ENCODE results near the gene POLR3GL. TPM values are rescaled to one million over a fixed set of nuclear protein-coding genes. Genes with fewer than 3 reads are reported as not detected.
A peak's percentile ranks its signal among the peaks of the same experiment; 100 is the strongest.

POLR3GL gene, protein sequence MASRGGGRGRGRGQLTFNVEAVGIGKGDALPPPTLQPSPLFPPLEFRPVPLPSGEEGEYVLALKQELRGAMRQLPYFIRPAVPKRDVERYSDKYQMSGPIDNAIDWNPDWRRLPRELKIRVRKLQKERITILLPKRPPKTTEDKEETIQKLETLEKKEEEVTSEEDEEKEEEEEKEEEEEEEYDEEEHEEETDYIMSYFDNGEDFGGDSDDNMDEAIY
- total RNA-seq (2021) (8.5 and 11.6 TPM in 2 replicates), Bru-seq, nascent RNA (percentile 68 among the genes with signal in this experiment), BruChase-seq, experiment 1, labeled RNA remaining after a 2-hour chase (percentile 77 among the genes with signal in this experiment), BruChase-seq, experiment 2, labeled RNA remaining after a 6-hour chase (percentile 83 among the genes with signal in this experiment)
- long read RNA-seq, transcript POLR3GL-202 (8 exons, 1,165 nt): major isoform, 23 of 31 reads
- long read RNA-seq, partial matches to known transcripts: 4 of 31 reads
- long read RNA-seq, other reads (novel, unspliced or antisense): 2 of 31 reads

DNA sequence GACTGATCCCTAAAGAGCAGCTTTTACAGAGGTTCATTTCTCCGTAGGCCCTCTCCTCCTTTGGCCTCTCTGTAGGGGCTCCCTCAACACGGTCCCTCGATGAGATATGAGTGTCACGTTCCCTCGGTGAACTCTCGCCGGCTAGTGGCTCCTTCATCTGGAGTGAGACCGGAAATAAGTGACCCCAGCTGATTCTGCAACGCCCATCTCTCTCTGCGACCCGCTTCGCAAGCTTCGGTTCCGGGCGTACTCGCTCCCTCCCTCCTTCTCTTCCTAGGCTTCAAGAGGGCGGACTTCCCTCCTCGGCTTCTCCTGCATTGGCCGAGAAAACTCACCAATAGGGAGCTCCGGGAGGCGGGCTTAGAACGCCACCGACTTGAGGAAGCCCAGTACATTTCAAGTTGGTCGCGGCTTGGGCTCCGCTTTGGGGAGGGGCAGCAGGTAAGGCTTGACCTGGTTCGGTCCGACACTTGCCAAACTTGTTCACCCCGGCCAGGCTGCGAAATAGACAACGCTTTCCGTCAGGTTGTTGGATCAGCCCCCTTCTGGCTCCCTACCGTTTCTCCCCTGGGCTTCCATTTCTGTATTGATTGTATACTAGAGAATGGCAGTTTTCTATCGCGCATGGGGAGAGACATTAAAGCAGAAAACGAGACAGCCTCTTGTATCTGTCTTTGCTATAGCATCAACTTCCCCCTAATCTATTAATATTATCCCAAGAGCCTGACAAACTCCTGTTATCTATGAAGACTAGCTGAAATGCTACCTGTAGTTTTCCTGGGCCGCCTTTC lies at the start of gene POLR3GL, which contains the start of gene ANKRD34A:
Gene POLR3GL (plus strand): TSS at position 363 of the 791 bp plus-strand sequence. CDS start 10,176 bp downstream, outside the sequence.
Gene ANKRD34A (minus strand): TSS at position 248 of the 791 bp plus-strand sequence. CDS start 2,816 bp downstream, outside the sequence.
- peak; percentile 95 for DNase-seq (ENCODE audit: low spot score)
- no peaks in the 10 kb centered on the region for H3K27me3 ChIP-seq (replicated peaks; ENCODE audit: insufficient read depth, low read depth, low read length, poor library complexity)
- no peaks in the 10 kb centered on the region for H3K36me3 ChIP-seq (ENCODE audit: insufficient read depth, low read length, poor library complexity, severe bottlenecking)
- CTCF ChIA-PET: interaction anchor here (0.9 to 1.5 kb wide), 5 partner anchors 13 to 119 kb away, joined by 3 to 8 read pairs (median 3); partner anchors contain the start of gene NUDT17
- H3K27ac ChIP-seq (ENCODE audit: low read depth, low read length, poor library complexity, severe bottlenecking): peak within 1 kb of the TSS; percentile 78
- TSS peak; percentile 78 for BruUV-seq (replicated peaks)
- peaks cover 24% of the 10 kb centered on the region for H3K4me1 ChIP-seq (ENCODE audit: insufficient read depth, low read length, poor library complexity, severe bottlenecking)
- H3K9me3 ChIP-seq (ENCODE audit: low read depth, low read length, poor library complexity, severe bottlenecking): peaks cover 5% of the 10 kb centered on the region
- TF ChIP-seq EZH2 (IDR thresholded peaks at IDR 0.05; ENCODE audit: borderline replicate concordance, low read depth, low read length, poor library complexity, severe bottlenecking): no peak
- TF ChIP-seq CTCF (conservative IDR thresholded peaks at IDR 0.05; ENCODE audit: low read depth, low read length): no peak
- H3K4me3 ChIP-seq (ENCODE audit: low read depth, low read length, poor library complexity, severe bottlenecking): peak within 1 kb of the TSS; percentile 71
- intact Hi-C loops (cut with micrococcal nuclease; ENCODE audit: unreplicated experiment): loop anchor here (5.0 kb wide), 1 partner anchor 37 kb away; the partner anchor contains the start of gene RBM8A
- POLR2A ChIA-PET (ENCODE audit: low non-redundant PET): interaction anchor here (0.5 to 1.1 kb wide), 3 partner anchors 11 to 106 kb away, joined by 3 to 7 read pairs (median 3); partner anchors contain the start of gene RBM8A

- ChIA-PET CTCF (no interaction called here), POLR2A (ENCODE audit: low non-redundant PET) (no interaction called here)
- no peak for DNase-seq (ENCODE audit: low spot score)
- H3K4me3 ChIP-seq (ENCODE audit: low read depth, low read length, poor library complexity, severe bottlenecking): no peak overlapping the region
- H3K27me3 ChIP-seq (replicated peaks; ENCODE audit: insufficient read depth, low read depth, low read length, poor library complexity): no peaks in the 10 kb centered on the region
- H3K9me3 ChIP-seq (ENCODE audit: low read depth, low read length, poor library complexity, severe bottlenecking): no peaks in the 10 kb centered on the region
- intact Hi-C loops (cut with micrococcal nuclease; ENCODE audit: unreplicated experiment): no loop called here
- H3K4me1 ChIP-seq (ENCODE audit: insufficient read depth, low read length, poor library complexity, severe bottlenecking): peaks cover 14% of the 10 kb centered on the region
- H3K27ac ChIP-seq (ENCODE audit: low read depth, low read length, poor library complexity, severe bottlenecking): no peak overlapping the region
- TF ChIP-seq EZH2 (IDR thresholded peaks at IDR 0.05; ENCODE audit: borderline replicate concordance, low read depth, low read length, poor library complexity, severe bottlenecking) (no peak), CTCF (conservative IDR thresholded peaks at IDR 0.05; ENCODE audit: low read depth, low read length) (no peak)
- H3K36me3 ChIP-seq (ENCODE audit: insufficient read depth, low read length, poor library complexity, severe bottlenecking): peaks cover 11% of the 10 kb centered on the region
- no TSS peak for BruUV-seq (replicated peaks)
Measured at GRCh38 chr1:145916745-145917144, 47.7 kb upstream of the POLR3GL start.

- BruUV-seq (replicated peaks): no TSS peak
- no peak for DNase-seq (ENCODE audit: low spot score)
Measured at GRCh38 chr1:145917595-145917994, 46.9 kb upstream of the POLR3GL start.

More at GRCh38 chr1:145917595-145917994, 46.9 kb upstream of the POLR3GL start:
- peaks cover 11% of the 10 kb centered on the region for H3K36me3 ChIP-seq (ENCODE audit: insufficient read depth, low read length, poor library complexity, severe bottlenecking)
- intact Hi-C loops (cut with micrococcal nuclease; ENCODE audit: unreplicated experiment): no loop called here
- H3K4me3 ChIP-seq (ENCODE audit: low read depth, low read length, poor library complexity, severe bottlenecking): peak overlapping the region; percentile 78
- no peaks in the 10 kb centered on the region for H3K9me3 ChIP-seq (ENCODE audit: low read depth, low read length, poor library complexity, severe bottlenecking)
- TF ChIP-seq EZH2 (IDR thresholded peaks at IDR 0.05; ENCODE audit: borderline replicate concordance, low read depth, low read length, poor library complexity, severe bottlenecking) (no peak), CTCF (conservative IDR thresholded peaks at IDR 0.05; ENCODE audit: low read depth, low read length) (no peak)
- H3K4me1 ChIP-seq (ENCODE audit: insufficient read depth, low read length, poor library complexity, severe bottlenecking): peaks cover 16% of the 10 kb centered on the region
- no peaks in the 10 kb centered on the region for H3K27me3 ChIP-seq (replicated peaks; ENCODE audit: insufficient read depth, low read depth, low read length, poor library complexity)
- ChIA-PET POLR2A (ENCODE audit: low non-redundant PET) (no interaction called here), CTCF (no interaction called here)
- H3K27ac ChIP-seq (ENCODE audit: low read depth, low read length, poor library complexity, severe bottlenecking): peak overlapping the region; percentile 94

Data from A673 (cell line).